OCI-LY3 (cell line): Measurements from ENCODE around the gene CERKL.

Experiments used
- H2AFZ ChIP-seq: fragments of 200-600, 300-600 bp; shearing (Covaris generic); 2 replicates; pipeline ENCODE4 v1.6.0; 2014; ENCODE audit warnings: antibody characterized with exemption, low read depth, low read length
- H3K27ac ChIP-seq: fragments of 200-600, 300-600 bp; sonication (generic); 2 replicates; pipeline ENCODE4 v1.5.1; 2014; ENCODE audit warnings: mild to moderate bottlenecking, low read length, moderate library complexity, mixed read lengths
- H3K27me3 ChIP-seq: fragments of 200-600, 300-600 bp; sonication (generic); 2 replicates; pipeline ENCODE4 v1.6.1; 2014; ENCODE audit warnings: low read depth, low read length, mixed read lengths
- H3K36me3 ChIP-seq: fragments of 200-600, 300-600 bp; sonication (generic); replicated peaks from 2 replicates; pipeline ENCODE3; 2014; ENCODE audit warnings: low read depth, low read length, mixed read lengths
- H3K4me1 ChIP-seq: fragments of 300-600, 200-600 bp; sonication (generic); 2 replicates; pipeline ENCODE4 v1.6.1; 2014; ENCODE audit warnings: low read length, mixed read lengths
- H3K4me2 ChIP-seq: fragments of 200-600, 300-600 bp; sonication (generic); 2 replicates; pipeline ENCODE4 v1.6.1; 2014; ENCODE audit warnings: low read length, mixed read lengths
- H3K4me3 ChIP-seq: fragments of 300-600, 200-600 bp; sonication (generic); 2 replicates; pipeline ENCODE4 v1.5.1; 2014; ENCODE audit warnings: antibody characterized with exemption, mild to moderate bottlenecking, low read length, moderate library complexity
- H3K79me2 ChIP-seq: fragments of 300-600, 200-600 bp; shearing (Covaris generic); 2 replicates; pipeline ENCODE4 v1.6.1; 2014; ENCODE audit warnings: mild to moderate bottlenecking, low read length, mixed read lengths
- H3K9ac ChIP-seq: fragments of 300-600, 200-600 bp; shearing (Covaris generic); 2 replicates; pipeline ENCODE4 v1.6.0; 2014; ENCODE audit warnings: mild to moderate bottlenecking, low read length, moderate library complexity
- H3K9me3 ChIP-seq: fragments of 200-600, 300-600 bp; shearing (Covaris generic); 2 replicates; pipeline ENCODE4 v1.6.1; 2014; ENCODE audit warnings: low read length, mixed read lengths; ENCODE audit not compliant: insufficient read depth
- H4K20me1 ChIP-seq: fragments of 200-600, 300-600 bp; sonication (generic); 2 replicates; pipeline ENCODE4 v1.6.1; 2016; ENCODE audit warnings: low read length, mixed read lengths; ENCODE audit not compliant: insufficient read depth
- CTCF ChIP-seq: fragments of 200-600, 300-600 bp; sonication (generic); IDR thresholded peaks from 2 replicates; pipeline ENCODE4 v1.5.1; 2014; ENCODE audit warnings: antibody characterized with exemption, low read length, low read depth
- EZH2phosphoT487 ChIP-seq: fragments of 200-600 bp; shearing (Covaris generic); IDR thresholded peaks from 2 replicates; pipeline ENCODE4 v1.6.1; 2018; ENCODE audit warnings: antibody characterized with exemption, mixed run types, low read depth

CERKL gene

DNA sequence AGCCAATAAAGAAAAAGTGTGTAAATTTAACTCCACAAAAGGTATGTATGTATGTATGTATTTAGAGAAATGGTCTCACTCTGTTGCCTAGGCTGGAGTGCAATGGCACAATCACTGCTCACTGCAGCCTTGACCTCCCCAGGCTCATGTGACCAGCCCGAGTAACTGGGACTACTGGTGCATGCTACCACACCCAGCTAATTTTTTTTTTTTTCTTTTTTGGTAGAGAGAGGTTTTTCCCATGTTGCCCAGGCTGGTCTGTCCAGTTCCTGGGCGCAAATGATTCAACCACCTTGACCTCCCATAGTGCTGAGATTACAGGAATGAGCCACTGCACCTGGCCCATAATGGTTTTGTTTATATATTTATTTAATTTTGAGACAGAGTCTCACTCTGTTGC lies 67.1 kb downstream of the CERKL start:
- Histone ChIP-seq H3K4me1 (peaks cover 33% of the 10 kb centered on the region), H3K79me2 (no peaks in the 10 kb centered on the region), H3K9ac (no peak overlapping the region), H3K4me3 (no peak overlapping the region), H3K9me3 (no peaks in the 10 kb centered on the region), H4K20me1 (no peaks in the 10 kb centered on the region), H2AFZ (no peak overlapping the region), H3K4me2 (no peak overlapping the region), H3K27ac (no peak overlapping the region), H3K27me3 (no peaks in the 10 kb centered on the region; the same call in 1 of the 2 replicates), H3K36me3 (no peaks in the 10 kb centered on the region)
- TF ChIP-seq EZH2phosphoT487 (no peak), CTCF (no peak)

- TF ChIP-seq EZH2phosphoT487, result no peak
- no peak for TF ChIP-seq CTCF
- no peaks in the 10 kb centered on the region; the same call in 1 of the 2 replicates for H3K27me3 ChIP-seq
- H3K9ac ChIP-seq, result no peak overlapping the region
- no peak overlapping the region for H3K4me2 ChIP-seq
- H3K27ac ChIP-seq, result no peak overlapping the region
- no peaks in the 10 kb centered on the region for H3K79me2 ChIP-seq
- no peak overlapping the region for H2AFZ ChIP-seq
- H3K36me3 ChIP-seq, result no peaks in the 10 kb centered on the region
- no peak overlapping the region for H3K4me3 ChIP-seq
- no peaks in the 10 kb centered on the region for H4K20me1 ChIP-seq
- H3K4me1 ChIP-seq, result peaks cover 22% of the 10 kb centered on the region
- no peaks in the 10 kb centered on the region for H3K9me3 ChIP-seq
These were observed 68.4 kb downstream of the CERKL start for GRCh38 chr2:181588546-181588945.

DNA sequence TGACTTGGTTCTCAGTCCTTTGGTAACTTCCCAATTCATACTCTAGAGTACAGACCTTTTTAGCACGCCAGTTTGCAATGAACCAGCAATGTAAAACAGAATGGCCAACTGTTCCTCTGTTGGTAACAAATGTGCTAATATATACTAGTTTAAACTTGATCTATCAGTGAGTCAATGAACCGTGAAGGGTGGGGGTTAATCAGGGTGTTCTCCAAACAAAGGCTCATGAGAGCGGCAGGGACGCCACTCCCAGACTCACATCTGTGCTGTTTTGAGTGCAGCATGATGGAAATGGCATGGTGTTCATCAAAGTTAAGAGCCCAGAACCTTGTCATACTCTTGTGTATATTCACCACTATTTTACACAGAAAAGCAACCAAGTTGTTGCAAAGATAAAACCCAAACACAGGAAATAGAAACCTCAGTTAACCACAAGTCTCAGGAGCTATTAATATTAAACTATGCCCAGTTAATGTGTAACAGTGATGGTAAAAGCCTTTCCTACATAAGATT lies 70.3 kb downstream of the CERKL start:
- peaks cover 22% of the 10 kb centered on the region for H3K4me1 ChIP-seq
- peak overlapping the region; percentile 66 for H3K4me3 ChIP-seq

GRCh38 chr2:181585732-181586131 lies 71.2 kb downstream of the CERKL start:
- peak overlapping the region; percentile 66 for H3K4me3 ChIP-seq
- no peak for TF ChIP-seq EZH2phosphoT487
- TF ChIP-seq CTCF, result no peak
- H3K4me2 ChIP-seq, result peak overlapping the region; percentile 77
- no peak overlapping the region for H2AFZ ChIP-seq
- H3K9ac ChIP-seq, result peak overlapping the region; percentile 42; the same call in 1 of the 2 replicates
- peaks cover 22% of the 10 kb centered on the region for H3K4me1 ChIP-seq
- H3K79me2 ChIP-seq, result no peaks in the 10 kb centered on the region
- H4K20me1 ChIP-seq, result no peaks in the 10 kb centered on the region
- H3K27me3 ChIP-seq, result no peaks in the 10 kb centered on the region; the same call in 1 of the 2 replicates
- peak overlapping the region; percentile 89 for H3K27ac ChIP-seq
- H3K9me3 ChIP-seq, result no peaks in the 10 kb centered on the region
- no peaks in the 10 kb centered on the region for H3K36me3 ChIP-seq

More for the DNA sequence above, 70.3 kb downstream of the CERKL start:
- TF ChIP-seq EZH2phosphoT487 (no peak), CTCF (no peak)
- no peaks in the 10 kb centered on the region for H4K20me1 ChIP-seq
- peak overlapping the region; percentile 42 for H3K9ac ChIP-seq
- H3K9me3 ChIP-seq, result no peaks in the 10 kb centered on the region
- H3K27me3 ChIP-seq, result no peaks in the 10 kb centered on the region; the same call in 1 of the 2 replicates
- H2AFZ ChIP-seq, result peak overlapping the region; percentile 33; the same call in 1 of the 2 replicates
- no peaks in the 10 kb centered on the region for H3K79me2 ChIP-seq
- H3K27ac ChIP-seq, result peak overlapping the region; percentile 89
- H3K36me3 ChIP-seq, result no peaks in the 10 kb centered on the region
- H3K4me2 ChIP-seq, result peak overlapping the region; percentile 77
